Fibroblast of mammary gland (primary cell): ENCODE measurements around the gene CD274.

ENCODE experiments used
- DNase-seq: peaks from one replicate; pipeline ENCODE4 v3.0.0-alpha.2; 2010; ENCODE audit warnings: low read depth
- H3K4me3 ChIP-seq: 2 replicates; pipeline ENCODE4 v1.5.1; 2011; ENCODE audit warnings: low read depth, mild to moderate bottlenecking, low read length, moderate library complexity; ENCODE audit not compliant: control insufficient read depth
- TF ChIP-seq, protein P1 (sequence below): conservative IDR thresholded peaks from 2 replicates; pipeline ENCODE4 v1.5.1; 2011; ENCODE audit warnings: low read depth, low read length, inconsistent platforms; ENCODE audit not compliant: control insufficient read depth, insufficient read depth

The CD274 gene

DNA sequence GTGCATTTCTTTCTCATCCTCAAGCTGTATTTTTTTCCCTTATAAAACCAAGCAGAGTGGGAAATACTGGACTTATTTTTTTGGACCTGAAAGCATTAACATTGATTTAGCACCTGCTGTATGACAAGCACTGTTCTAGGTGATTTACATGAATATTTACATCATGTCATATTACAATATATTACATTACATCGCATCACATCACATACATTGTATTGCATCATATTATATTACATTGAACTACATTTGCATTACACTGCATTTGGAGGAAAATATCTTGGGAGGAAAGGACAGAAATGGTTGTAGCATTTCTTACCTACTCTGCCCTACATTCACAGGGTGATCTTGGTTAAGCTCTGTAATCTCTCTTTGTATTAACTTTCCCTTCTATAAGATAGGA lies 48.8 kb downstream of the CD274 start:
- DNase-seq = no peak
- no peak overlapping the region for H3K4me3 ChIP-seq
- TF ChIP-seq, protein P1, sequence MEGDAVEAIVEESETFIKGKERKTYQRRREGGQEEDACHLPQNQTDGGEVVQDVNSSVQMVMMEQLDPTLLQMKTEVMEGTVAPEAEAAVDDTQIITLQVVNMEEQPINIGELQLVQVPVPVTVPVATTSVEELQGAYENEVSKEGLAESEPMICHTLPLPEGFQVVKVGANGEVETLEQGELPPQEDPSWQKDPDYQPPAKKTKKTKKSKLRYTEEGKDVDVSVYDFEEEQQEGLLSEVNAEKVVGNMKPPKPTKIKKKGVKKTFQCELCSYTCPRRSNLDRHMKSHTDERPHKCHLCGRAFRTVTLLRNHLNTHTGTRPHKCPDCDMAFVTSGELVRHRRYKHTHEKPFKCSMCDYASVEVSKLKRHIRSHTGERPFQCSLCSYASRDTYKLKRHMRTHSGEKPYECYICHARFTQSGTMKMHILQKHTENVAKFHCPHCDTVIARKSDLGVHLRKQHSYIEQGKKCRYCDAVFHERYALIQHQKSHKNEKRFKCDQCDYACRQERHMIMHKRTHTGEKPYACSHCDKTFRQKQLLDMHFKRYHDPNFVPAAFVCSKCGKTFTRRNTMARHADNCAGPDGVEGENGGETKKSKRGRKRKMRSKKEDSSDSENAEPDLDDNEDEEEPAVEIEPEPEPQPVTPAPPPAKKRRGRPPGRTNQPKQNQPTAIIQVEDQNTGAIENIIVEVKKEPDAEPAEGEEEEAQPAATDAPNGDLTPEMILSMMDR = no peak

DNA sequence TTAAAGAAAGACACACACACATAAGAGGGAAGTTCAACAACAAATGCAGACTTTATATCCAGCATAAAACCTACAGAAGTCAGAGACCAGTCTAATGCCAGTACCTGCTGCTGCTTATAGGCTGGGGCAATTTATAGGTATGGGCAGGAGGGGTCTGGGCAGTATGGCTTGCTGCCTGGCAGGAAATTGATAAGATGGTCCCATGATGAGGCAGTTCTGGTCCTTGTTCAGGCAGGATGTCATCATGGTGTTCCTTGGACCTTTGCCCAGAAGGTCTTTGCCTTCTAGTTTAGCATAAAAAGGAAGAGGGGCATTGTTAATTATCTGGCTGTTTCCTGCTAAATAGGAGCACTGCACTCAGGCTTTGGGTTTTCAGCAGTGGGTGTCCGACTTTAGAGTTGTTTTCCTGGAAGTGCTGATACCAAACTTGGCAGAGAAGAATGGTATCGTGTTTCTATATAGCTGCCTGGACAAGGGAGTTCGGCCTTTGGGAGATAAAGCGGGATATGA lies 49.6 kb downstream of the CD274 start:
- DNase-seq = peak; percentile 70
- TF ChIP-seq, protein P1 = no peak
- no peak overlapping the region for H3K4me3 ChIP-seq

GRCh38 chr9:5500441-5501235 lies 50.3 kb downstream of the CD274 start:
- peak; percentile 67 for DNase-seq
- no peak overlapping the region for H3K4me3 ChIP-seq
- TF ChIP-seq, protein P1 = no peak

DNA sequence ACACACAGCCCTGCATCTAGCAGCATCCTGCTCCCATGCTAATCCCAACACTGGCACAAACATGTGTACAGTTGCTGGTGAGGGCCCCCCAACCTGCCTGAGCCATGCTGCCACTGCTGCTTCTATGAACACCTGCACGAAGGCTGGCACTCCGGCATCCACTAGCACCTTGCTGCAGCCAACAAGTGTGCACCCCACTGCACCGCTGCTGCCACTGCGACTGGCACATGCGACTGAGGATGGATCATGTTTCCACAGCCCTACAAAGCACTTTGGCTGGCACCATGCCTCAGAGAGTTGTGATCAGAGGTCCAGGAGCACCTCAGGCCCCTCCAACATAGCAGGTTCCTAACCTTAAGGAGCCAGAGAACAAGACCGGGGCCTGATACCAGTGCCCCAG lies 52.2 kb downstream of the CD274 start:
- TF ChIP-seq, protein P1 = no peak
- no peak for DNase-seq
- no peak overlapping the region for H3K4me3 ChIP-seq

DNA sequence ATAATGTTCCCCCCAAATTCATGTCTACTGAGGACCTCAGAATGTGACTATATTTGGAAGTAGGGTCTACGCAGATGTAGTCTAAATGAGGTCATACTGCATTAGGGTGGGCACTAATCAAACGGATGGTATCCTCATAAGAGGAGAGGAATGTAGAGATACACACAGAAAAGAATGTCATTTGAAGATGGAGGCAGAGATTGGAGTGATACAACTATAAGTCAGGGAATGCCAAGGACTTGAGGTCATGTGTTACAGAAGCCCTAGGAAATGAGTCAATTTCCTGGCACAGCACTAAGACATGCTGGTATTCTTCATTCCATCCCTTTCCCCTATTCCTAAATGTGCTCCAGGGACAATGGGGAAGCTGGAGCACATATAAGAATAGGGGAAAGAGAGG lies 59.2 kb downstream of the CD274 start:
- DNase-seq = peak; percentile 95
- TF ChIP-seq, protein P1 = no peak
- H3K4me3 ChIP-seq = no peak overlapping the region

GRCh38 chr9:5510360-5510931 lies 60.1 kb downstream of the CD274 start, which contains the start of gene PDCD1LG2:
TSS of gene PDCD1LG2 (plus strand) at chr9:5510531. CDS start at chr9:5522547, 12,016 bp downstream.
- peak; percentile 87 for DNase-seq
- H3K4me3 ChIP-seq = peak within 1 kb of the TSS; percentile 57

More at GRCh38 chr9:5510360-5510931, 60.1 kb downstream of the CD274 start, which contains the start of gene PDCD1LG2:
- TF ChIP-seq, protein P1 = no peak
